Measurements from ENCODE around the gene TEX52.
A peak's percentile ranks its signal among the peaks of the same experiment; 100 is the strongest.
"Not testable (repeated sequence)": the region's sequence is repeated elsewhere in the genome, so short reads cannot be mapped to it uniquely, and the experiment has no call there.

Gene TEX52

DNA sequence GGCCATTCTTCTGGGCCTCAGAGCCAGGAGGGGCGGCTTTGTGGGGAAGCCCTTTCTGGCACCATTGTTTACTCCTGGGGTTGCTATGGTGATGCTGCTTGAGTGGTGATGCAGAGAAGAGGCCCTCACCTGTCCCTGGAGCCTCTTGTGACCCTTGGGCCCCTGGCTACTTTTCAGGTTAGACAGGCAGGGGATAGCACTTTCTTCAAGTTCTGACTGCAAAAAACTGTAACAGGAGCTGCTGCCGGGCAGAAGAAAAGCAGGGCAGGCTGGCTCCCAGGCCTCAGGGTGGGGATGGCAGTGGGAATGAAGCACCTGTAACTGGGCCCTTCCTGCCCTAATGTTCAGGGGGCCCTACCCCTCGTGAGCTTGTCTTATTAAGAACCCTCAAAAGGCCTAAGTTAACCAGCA, at the start of gene TEX52:
Gene TEX52 (minus strand): TSS at position 19 of the 411 bp plus-strand sequence. CDS start 13 bp downstream, at position 6.
- no peak for DNase-seq (ENCODE audit: low read depth in 2 of 2)

DNA sequence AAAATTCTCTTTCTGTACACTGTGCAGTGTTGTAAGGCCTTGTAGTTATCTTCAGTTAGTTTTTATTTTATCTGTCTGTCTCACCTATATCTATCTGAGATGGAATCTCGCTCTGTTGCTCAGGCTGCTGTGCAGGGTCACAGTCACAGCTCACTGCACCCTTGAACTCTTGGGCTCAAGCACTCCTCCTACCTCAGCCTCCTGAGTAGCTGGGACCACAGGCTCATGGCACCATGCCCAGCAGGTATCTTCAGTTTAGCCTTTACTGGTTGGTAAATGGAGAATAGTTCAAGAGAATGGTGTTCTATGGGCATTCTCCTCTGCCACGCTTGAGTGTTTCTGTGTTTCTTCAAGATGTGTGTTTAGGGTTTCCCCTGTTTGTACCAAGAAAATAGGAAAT, 47.4 kb upstream of the TEX52 start:
- no peak for DNase-seq (ENCODE audit: low read depth in 2 of 2)

DNA sequence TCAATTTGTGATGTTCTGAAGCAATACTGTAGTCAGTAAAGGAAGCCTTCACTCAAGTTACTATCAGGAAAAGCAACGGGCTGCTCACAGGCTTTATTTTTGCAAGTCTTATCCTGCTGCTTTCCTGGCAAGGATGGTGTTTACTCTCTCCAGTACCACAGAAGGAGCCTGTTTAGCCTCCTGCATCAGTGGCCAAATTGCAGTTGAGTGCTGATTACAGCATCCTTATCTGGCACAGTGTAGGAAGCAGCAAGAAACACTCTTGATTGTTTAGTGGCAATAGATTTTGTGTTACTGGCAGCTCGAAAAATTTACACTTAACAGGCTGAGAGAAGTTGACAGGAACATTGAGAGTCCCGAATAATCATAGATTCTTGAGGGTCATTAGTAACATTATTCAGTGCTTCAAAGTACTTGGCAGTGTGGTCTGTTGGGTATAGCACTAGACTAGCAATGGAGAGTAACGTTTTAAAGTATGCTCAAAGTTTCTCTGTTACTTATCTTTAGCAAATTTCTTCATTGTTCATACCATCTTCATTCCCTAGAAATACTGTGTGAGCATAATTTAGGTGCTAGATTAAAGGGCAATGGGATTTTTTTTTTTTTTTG, 45.5 kb upstream of the TEX52 start:
- DNase-seq (ENCODE audit: low read depth in 2 of 2): no peak

DNA sequence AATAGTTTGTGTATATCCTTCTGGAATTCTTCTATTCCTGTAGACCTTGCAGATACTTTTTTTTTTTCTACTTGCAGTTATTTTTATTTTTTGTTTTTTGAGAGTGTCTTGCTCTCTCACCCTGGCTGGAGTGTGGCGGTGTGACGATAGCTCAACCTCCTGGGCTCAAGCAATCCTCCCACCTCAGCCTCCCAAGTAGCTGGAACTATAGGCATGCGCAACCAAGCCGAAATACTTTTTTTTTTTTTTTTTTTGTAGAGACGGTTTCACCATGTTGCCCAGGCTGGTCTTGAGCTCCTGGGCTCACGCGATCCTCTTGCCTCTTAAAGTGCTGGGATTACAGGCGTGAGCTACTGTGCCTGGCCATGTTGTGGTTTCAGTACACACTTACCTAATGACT, 43.8 kb upstream of the TEX52 start:
- no peak for DNase-seq (ENCODE audit: low read depth in 2 of 2)

DNA sequence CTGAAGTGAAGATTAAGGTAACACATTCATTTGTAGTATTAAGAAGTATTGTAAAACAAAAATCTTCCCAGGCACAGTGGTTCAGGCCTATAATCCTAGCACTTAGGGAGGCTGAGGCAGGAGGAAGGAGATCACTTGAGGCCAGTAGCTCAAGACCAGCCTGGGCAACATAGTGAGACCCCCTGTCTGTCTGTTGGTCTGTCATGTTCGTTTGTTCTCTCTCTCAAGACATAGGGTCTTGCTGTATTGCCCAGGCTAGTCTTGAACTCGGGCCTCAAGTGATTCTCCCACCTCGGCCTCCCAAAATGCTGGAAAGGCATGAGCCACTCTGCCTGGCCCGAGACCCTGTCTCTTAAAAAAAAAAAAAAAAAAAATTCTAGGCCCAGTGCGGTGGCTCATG, 40.6 kb upstream of the TEX52 start:
- no peak for DNase-seq (ENCODE audit: low read depth in 2 of 2)

DNA sequence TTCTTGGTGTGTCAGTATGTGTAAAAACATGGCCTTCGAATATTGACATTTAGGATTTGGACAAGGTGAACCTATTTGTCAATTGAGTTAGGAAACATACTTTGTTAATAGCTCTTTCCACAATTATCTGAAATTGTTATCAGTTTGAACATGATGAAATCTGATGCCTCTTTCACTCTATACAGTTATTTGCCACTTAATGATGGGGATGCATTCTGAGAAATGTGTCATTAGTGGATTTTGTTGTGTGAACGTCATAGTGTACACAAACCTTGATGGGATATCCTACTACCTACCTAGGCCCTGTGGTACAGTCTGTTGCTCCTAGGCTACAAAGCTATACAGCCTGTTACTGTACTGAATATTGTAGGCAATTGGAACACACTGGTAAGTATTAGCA, 38.7 kb upstream of the TEX52 start:
- no peak for DNase-seq (ENCODE audit: low read depth in 2 of 2)

DNA sequence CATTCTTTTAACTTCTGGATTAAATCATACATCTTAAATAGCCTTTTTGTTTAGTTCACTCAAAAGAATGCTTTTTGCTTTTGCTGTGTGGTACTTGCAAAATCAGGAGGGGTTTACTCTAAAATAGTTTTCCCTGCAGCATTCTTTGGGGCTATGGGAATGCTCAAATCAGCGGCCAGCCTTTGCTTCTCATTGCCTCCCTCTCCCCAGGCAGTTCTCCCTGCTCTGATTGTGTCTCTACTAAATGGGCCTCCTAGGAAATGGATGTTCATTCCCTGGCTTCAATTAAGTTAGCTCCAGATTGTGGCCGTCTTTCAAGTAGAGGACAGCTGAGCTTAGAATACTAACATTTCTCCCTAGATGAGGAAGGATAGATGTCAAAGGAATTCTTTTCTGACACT, 38.2 kb upstream of the TEX52 start:
- DNase-seq (ENCODE audit: low read depth in 2 of 2): no peak

DNA sequence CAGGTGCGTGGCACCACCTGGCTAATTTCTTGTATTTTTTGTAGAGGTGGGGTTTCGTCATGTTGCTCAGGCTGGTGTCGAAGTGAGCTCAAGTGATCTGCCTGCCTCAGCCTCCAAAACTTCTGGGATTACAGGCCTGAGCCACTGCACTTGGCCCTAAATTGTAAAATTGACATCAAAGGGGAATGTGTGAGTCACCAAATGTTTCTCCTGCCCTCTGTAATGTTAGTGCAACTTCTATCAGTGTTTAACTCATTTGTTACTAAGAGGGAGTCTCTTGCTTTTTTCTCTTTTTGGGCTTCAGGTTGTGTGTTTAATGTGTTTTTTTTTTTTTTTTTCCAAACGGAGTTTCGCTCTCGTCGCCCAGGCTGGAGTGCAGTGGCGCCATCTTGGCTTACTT, 36.2 kb upstream of the TEX52 start:
- DNase-seq (ENCODE audit: low read depth in 2 of 2): no peak

DNA sequence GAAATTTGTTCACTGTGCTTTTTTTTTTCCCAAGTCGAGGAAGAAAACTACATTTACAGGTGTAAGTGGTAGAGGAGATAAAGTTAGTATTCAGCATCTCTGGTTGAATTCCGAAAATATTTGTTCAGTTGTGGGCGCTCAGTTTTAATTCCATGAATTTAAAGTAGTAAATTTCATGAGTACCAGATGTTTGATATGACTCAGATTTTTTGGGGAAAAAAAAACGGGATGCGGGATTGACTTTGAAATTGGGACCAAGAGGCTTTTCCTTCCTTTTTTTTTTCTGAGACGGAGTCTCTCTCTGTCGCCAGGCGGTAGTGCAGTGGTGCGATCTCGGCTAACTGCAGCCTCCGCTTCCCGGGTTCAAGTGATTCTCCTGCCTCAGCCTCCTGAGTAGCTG, 35.4 kb upstream of the TEX52 start:
- DNase-seq (ENCODE audit: low read depth in 2 of 2): no peak

DNA sequence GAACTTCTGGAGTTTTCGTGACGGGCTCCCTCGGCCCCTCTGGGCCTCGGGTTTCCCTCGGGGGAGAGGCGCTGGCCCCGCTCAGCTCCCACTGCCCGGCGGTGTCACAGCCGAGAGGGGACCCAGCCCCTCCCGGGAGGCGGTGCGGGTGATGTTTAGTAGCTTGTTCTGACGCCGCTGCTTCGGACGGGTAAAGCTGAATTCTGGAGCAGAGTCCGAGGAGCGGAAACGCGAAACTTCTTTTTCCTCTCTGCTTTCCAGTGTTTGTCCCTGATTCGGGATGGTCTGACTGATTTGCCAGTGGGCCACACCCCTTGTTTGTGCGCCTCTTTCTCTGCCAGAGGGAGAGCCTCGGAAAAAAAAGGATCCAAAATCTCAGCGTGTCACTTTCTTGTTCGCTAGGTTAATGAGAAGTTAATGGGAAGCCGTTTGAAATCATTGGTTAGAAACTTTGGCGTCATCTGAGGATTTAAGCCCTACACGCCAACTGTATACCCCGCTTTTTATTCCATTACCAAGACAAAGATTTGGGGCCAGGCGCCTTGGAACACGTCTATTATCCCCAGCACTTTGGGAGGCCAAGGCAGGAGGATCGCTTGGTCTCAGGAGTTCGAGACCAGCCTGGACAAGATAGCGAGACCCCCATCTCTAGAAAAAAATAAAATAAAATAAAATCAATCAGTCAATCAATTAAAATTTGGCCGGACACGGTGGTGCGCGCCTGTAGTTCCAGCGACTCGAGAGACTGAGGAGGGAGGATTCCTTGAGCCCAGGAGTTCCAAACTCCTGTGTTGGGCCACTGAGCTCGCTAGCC, 34.6 kb upstream of the TEX52 start:
- DNase-seq (ENCODE audit: low read depth in 2 of 2): no peak

DNA sequence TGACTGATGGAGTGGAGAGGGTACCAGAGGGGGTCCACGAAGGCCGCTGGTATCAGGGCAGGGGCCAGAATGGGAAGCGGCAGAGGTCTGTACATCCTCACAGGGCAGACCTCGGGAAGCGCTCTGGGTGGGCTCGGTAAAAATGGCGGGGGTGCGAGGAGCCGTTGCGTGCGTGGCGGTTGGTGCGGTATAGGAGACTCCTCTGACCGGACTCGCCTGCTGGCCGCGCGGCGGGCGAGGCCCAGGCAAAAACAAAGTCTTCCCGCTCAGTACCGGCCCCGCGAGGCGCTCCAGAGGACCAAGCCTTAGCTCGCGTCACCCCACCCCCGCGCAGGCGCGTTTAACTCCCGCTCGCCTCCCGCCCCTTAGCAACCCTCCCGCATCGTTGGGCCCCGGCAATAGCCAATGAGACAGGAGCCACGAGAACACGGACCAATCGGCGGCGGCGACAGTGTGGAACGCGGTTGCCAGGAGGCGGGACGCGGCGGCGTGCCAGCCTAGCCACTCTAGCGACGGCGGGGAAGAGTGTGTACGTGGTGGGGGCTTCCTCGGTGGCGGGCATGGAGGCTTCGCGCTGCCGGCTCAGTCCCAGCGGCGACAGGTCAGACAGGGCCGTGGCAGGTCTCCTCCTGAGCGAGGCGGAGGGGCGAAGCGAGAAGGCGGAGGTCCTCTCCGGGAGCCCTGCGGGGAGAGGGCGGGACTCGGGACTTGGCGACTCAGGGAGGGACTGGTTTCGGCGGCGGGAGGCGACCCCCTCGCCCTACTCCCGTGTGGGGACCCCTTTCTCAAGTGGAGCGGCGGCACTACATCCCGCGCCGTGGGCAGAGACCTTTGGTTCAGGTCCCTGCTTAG, 33.8 kb upstream of the TEX52 start, which contains the start of gene TULP3:
Gene TULP3 (plus strand): TSS at position 504 of the 852 bp plus-strand sequence. CDS start 57 bp downstream, at position 561.
- peak; percentile 95 to 97 for DNase-seq (ENCODE audit: low read depth in 2 of 2)

DNA sequence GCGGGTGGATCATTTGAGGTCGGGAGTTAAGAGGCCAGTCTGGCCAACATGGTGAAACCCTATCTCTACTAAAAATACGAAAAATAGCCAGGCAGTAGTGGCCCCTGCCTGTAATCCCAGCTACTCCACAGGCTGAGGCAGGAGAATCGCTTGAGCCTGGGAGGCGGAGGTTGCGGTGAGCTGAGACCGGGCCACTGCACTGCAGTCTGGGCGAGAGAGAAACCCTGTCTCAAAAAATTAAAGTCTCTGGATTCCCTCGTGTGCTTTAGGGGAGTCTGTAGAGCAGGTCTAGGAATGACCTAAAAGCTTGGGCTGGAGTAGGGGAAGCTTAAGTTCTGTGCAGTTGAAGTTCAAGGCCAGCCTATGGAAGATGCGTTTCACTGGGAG, 33.2 kb upstream of the TEX52 start:
- no peak for DNase-seq (ENCODE audit: low read depth in 2 of 2)

DNA sequence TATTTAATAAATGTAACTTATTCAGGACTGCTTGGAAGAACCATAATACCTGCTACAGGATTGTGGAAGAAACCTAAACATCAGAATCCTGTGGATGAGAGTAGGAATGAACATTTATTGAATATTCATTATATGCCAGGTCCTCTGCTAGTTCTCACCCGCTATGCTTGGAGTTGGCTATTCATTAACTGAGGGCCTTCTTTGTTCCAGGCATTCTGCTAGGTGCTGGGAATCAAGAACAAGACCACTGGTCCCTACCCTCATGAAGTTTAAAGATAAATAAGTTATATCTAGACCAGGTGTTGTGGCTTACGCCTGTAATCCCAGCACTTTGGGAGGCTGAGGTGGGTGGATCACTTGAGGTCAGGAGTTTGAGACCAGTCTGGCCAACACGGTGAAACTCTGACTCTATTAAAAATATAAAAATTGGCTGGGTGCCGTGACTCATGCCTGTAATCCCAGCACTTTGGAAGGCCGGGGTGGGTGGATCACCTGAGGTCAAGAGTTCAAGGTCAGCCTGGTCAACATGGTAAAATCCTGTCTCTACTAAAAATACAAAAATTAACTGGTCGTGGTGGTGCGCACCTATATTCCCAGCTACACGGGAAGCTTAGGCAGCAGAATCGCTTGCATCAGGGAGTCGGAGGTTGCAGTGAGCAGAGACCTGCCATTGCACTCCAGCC, 30.1 kb upstream of the TEX52 start:
- no peak for DNase-seq (ENCODE audit: low read depth in 2 of 2)

DNA sequence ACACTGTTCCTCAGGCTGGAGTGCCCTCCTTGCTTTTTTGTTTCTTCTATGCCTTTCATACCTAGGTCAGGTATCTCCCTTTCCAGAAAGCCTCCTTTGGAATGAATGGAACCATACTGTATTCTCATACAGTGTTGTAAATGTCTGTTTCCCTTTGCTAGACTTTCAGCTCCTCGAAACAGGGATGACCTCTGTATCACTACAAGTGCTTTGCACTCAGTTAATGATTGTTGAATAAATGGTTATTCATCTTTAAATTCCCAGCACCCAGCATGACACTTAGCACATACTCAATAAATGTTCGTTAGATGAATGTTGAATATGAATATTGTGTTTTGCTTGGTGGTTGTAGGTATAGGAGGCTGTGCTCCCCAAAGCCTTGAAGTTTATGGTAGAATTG, 28.0 kb upstream of the TEX52 start:
- DNase-seq (ENCODE audit: low read depth in 2 of 2): no peak

DNA sequence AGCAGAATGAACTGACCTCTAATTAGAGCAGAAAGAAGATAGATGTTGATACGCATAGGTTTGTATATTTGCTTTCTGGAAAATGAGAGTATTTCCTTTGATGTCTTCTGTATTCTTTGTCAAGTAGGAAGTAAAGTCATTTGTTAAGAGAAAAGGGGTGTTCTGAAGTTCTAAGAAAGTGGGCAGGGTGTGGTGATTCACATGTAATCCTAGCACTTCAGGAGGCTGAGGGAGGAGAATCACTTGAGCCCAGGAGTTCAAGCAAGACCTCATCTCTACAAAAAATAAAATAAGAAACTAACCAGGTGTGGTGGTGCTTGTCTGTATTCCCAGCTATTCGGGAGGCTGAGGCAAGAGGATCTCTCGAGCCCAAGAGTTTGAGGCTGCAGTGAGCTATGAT, 23.0 kb upstream of the TEX52 start:
- DNase-seq (ENCODE audit: low read depth in 2 of 2): no peak

DNA sequence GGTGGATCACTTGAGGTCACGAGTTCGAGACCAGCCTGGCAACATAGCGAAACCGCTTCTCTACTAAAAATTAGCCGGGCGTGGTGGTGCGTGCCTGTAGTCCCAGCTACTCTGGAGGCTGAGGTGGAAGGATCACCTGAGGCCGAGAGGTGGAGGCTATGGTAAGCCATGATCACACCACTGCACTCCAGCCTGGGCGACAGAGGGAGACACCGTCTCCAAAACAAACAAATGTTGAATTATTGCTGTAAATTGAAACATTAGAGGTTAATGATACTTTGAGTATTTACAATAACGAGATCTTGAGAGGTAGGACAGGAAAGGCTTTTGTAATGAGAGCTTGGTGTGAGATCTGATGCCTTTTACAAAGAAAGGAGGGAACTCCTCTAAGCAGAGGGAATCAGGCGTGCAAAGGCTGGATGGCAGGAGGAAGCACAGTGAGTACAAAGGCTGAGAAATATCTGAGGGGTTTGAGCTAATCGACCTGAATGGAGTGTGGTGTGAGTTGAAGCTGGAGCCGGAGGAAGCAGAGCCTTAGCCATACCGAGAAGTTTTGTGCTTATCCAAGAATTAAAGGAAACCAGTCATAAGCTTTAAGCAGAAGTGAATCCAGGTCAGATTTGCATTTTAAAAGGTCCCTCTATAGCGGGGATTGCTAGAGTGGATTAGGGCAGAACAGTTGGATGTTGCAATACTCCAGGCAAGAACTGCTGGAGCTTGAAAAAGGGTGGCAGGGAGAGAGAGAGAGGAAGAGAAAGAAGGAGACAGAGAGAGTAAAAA, 21.3 kb upstream of the TEX52 start:
- DNase-seq (ENCODE audit: low read depth in 2 of 2): no peak

DNA sequence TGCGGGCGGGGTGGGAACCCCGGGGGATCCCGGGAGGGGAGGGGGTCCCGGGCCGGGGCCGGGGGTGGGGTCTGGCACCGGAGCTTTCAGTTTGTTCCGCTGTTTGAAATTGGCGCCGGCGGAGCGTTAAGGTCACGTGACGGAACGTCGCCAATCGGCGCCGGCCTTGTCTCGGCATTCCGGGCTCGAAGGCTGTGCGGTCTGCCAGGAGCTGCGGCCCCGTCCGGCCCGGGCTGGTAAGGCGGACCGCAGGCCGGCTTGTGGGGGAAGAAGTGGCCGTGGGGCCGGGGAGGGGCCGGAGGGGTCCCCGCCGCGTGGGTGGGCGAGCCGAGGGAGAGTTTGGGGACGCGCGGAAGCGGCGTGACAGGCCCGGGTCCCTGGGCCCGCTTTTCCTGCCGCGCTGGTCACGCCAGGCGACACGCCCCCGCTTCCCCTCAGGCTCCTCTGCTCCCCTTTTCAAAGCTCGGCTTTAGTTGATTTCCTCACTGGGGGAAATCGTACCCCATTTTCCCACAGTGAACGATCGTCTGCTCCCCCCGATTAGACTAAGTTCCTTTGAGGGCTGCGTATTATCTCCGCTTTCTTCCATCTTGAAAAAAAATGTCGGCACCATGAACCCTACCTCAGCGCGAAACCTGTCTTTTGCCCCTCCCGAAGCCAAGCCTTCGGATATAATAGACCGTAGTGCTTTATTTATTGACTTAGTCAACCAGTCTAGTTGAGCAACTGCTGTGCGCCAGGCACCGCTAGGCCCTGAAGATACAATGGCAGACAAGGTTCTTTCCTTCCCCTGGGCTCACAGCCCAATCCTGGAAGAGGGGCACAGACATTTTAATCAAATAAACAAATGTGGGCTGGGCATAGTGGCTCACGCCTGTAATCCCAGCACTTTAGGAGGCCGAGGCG, 20.5 kb upstream of the TEX52 start, which contains the start of the genes FOXM1 and RHNO1:
Gene FOXM1 (minus strand): TSS at position 128 of the 906 bp plus-strand sequence. CDS start 2,696 bp downstream, outside the sequence.
Gene RHNO1 (plus strand): TSS at position 177 of the 906 bp plus-strand sequence. CDS start 8,144 bp downstream, outside the sequence.
- peak; percentile 68 to 83 for DNase-seq (ENCODE audit: low read depth in 2 of 2)

DNA sequence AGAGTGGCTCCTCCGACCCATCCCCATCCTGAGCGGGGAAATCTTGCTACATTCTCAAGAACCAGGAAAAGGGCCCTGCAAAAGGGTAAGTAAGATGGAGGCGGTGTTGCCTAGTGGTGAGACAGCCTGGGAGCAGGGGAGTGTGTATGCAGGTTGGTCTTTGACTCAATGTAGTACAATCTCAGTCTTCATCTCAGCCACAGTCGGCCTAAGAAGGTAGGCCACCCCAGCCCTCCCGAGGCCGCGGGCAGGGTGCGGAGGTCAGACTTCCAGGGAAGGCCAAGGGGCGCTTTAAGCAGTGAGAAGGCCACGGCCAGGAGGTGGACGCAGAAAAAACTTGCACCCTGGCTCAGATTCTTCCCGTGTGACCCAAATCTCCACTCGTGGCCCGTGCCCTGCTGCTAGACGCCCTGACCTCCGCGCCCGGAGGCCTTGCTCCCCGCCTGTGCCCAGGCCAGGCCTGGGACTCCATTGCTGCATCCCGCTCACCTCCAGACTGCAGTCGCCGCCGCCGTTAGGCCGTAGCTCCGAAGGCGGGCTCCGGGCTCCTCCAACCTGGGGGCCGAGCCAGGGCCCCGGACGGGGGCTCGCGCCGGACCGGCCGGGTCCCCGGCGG, 19.7 kb upstream of the TEX52 start:
- peak in 1 of 2 donors; percentile 20 for DNase-seq (ENCODE audit: low read depth in 2 of 2)

DNA sequence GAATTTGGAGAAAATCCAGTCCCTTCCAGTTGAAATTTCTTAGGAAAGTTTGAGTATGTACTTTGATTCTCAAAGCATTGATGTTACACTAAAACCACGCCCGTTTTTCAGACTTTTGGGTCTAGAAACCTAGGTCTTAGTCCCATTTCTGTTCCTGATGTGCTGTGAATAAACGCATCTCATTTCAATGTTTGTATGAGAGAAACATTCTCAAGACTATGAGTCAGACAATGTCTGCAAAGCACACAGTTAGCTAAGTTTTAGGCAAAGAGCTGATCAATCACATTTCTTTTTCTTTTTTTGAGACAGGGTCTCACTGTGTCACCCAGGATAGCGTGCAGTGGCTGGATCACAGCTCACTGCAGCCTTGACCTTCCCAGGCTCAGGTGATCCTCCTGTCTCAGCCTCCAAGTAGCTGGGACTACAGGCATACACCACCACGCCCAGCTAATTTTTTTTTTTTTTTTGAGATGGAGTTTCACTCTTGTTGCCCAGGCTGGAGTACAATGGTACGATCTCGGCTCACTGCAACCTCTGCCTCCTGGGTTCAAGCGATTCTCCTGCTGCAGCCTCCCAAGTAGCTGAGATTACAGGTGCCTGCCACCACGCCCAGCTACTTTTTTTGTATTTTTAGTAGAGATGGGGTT, 12.3 kb upstream of the TEX52 start:
- DNase-seq (ENCODE audit: low read depth in 2 of 2): not testable (repeated sequence)
